ENCODE measurements around the gene HOXB7.
A peak's percentile ranks its signal among the peaks of the same experiment; 100 is the strongest.

HOXB7 gene

GRCh38 chr17:48610282-48611211 lies at the start of gene HOXB7:
Gene HOXB7 (minus strand): TSS chr17:48611017. CDS start chr17:48610918, 99 bp downstream.
- DNase-seq, result peak; percentile 50

GRCh38 chr17:48655913-48656312 lies 45.1 kb upstream of the HOXB7 start:
- DNase-seq, result no peak

GRCh38 chr17:48649741-48650140 lies 38.9 kb upstream of the HOXB7 start:
- DNase-seq, result no peak

- no peak for DNase-seq
These were observed 37.1 kb upstream of the HOXB7 start for GRCh38 chr17:48647963-48648245.

- peak; percentile 27 for DNase-seq
These were observed 36.5 kb upstream of the HOXB7 start for GRCh38 chr17:48647103-48647962.

GRCh38 chr17:48646183-48647102 lies 35.6 kb upstream of the HOXB7 start:
- DNase-seq, result peak; percentile 39

- DNase-seq, result no peak
These were observed 34.9 kb upstream of the HOXB7 start for GRCh38 chr17:48645639-48646182.

- no peak for DNase-seq
These were observed 34.2 kb upstream of the HOXB7 start for GRCh38 chr17:48644910-48645557.

- DNase-seq, result no peak
These were observed 33.3 kb upstream of the HOXB7 start for GRCh38 chr17:48644159-48644558.

GRCh38 chr17:48643697-48644012 lies 32.8 kb upstream of the HOXB7 start:
- no peak for DNase-seq

- no peak for DNase-seq
These were observed 32.3 kb upstream of the HOXB7 start for GRCh38 chr17:48642843-48643696.

- no peak for DNase-seq
These were observed 31.4 kb upstream of the HOXB7 start for GRCh38 chr17:48642059-48642842.

- no peak for DNase-seq
These were observed 30.8 kb upstream of the HOXB7 start for GRCh38 chr17:48641541-48642058.

GRCh38 chr17:48640858-48641180 lies 30.0 kb upstream of the HOXB7 start:
- DNase-seq, result no peak

GRCh38 chr17:48639982-48640857 lies 29.4 kb upstream of the HOXB7 start:
- no peak for DNase-seq

- no peak for DNase-seq
These were observed 28.3 kb upstream of the HOXB7 start for GRCh38 chr17:48639136-48639535.

- no peak for DNase-seq
These were observed 26.8 kb upstream of the HOXB7 start for GRCh38 chr17:48637323-48638260.
